HepG2 (cell line): ENCODE results near the gene PRR19. TPM values are rescaled to one million over a fixed set of nuclear protein-coding genes. Genes with fewer than 3 reads are reported as not detected.
A peak's percentile ranks its signal among the peaks of the same experiment; 100 is the strongest.

Experiments
- BCL6 ChIP-seq: IDR thresholded peaks from 2 replicates; pipeline ENCODE4 v1.6.1; 2016; ENCODE audit warnings: missing genetic modification reagents, missing compliant biosample characterization
- DR1 ChIP-seq: sonication (generic); formaldehyde crosslinking; IDR thresholded peaks from 2 replicates; pipeline ENCODE4 v1.8.0; 2021; ENCODE audit warnings: mild to moderate bottlenecking, missing genetic modification reagents, inconsistent platforms
- E2F1 ChIP-seq: sonication (generic); formaldehyde crosslinking; IDR thresholded peaks from 2 replicates; pipeline ENCODE4 v1.5.0; 2020; ENCODE audit warnings: missing genetic modification reagents
- ELF1 ChIP-seq: sonication (generic); formaldehyde crosslinking; IDR thresholded peaks from 2 replicates; pipeline ENCODE4 v1.4.0; 2020; ENCODE audit warnings: missing genetic modification reagents
- ETV6 ChIP-seq: sonication (generic); formaldehyde crosslinking; conservative IDR thresholded peaks from 2 replicates; pipeline ENCODE4 v1.4.0; 2020; ENCODE audit warnings: missing genetic modification reagents
- GLMP ChIP-seq: sonication (generic); formaldehyde crosslinking; IDR thresholded peaks from 2 replicates; pipeline ENCODE4 v1.9.0; 2021; ENCODE audit warnings: missing genetic modification reagents, mild to moderate bottlenecking, borderline replicate concordance
- HCFC1 ChIP-seq: fragments of 150-350 bp; IDR thresholded peaks from 2 replicates; pipeline ENCODE4 v1.6.1; 2014; ENCODE audit warnings: low read depth, low read length
- HDAC6 ChIP-seq: fragments of 200-600 bp; sonication (generic); IDR thresholded peaks from 2 replicates; pipeline ENCODE4 v1.7.0; 2017; ENCODE audit warnings: mild to moderate bottlenecking, antibody characterized with exemption, low read length, low read depth
- HIVEP1 ChIP-seq: sonication (generic); formaldehyde crosslinking; IDR thresholded peaks from 2 replicates; pipeline ENCODE4 v1.4.0; 2020; ENCODE audit warnings: mild to moderate bottlenecking, missing genetic modification reagents
- IKZF1 ChIP-seq: fragments of 450-650 bp; IDR thresholded peaks from 2 replicates; pipeline ENCODE4 v1.7.1; 2016
- LBX2 ChIP-seq: sonication (generic); formaldehyde crosslinking; IDR thresholded peaks from 2 replicates; pipeline ENCODE4 v1.5.0; 2020; ENCODE audit warnings: missing genetic modification reagents, mild to moderate bottlenecking, borderline replicate concordance
- PHF21A ChIP-seq: sonication (generic); formaldehyde crosslinking; IDR thresholded peaks from 2 replicates; pipeline ENCODE4 v1.5.0; 2020; ENCODE audit warnings: mild to moderate bottlenecking, missing genetic modification reagents
- TBX2 ChIP-seq: sonication (generic); formaldehyde crosslinking; IDR thresholded peaks from 2 replicates; pipeline ENCODE4 v1.5.0; 2020; ENCODE audit warnings: missing genetic modification reagents, mild to moderate bottlenecking, borderline replicate concordance
- TRIM24 ChIP-seq: sonication (generic); formaldehyde crosslinking; IDR thresholded peaks from 2 replicates; pipeline ENCODE4 v1.8.0; 2022; ENCODE audit warnings: mild to moderate bottlenecking, missing genetic modification reagents
- ZMAT3 ChIP-seq: sonication (generic); formaldehyde crosslinking; conservative IDR thresholded peaks from 2 replicates; pipeline ENCODE4 v1.7.0; 2021; ENCODE audit warnings: missing genetic modification reagents
- ZNF441 ChIP-seq: sonication (generic); formaldehyde crosslinking; IDR thresholded peaks from 2 replicates; pipeline ENCODE4 v1.7.0; 2021; ENCODE audit warnings: missing genetic modification reagents, borderline replicate concordance
- ZNF446 ChIP-seq: sonication (generic); formaldehyde crosslinking; IDR thresholded peaks from 2 replicates; pipeline ENCODE4 v1.5.0; 2020; ENCODE audit warnings: mild to moderate bottlenecking, missing genetic modification reagents
- ZNF609 ChIP-seq: sonication (generic); formaldehyde crosslinking; IDR thresholded peaks from 2 replicates; pipeline ENCODE4 v1.4.0; 2020; ENCODE audit warnings: mild to moderate bottlenecking, missing genetic modification reagents, borderline replicate concordance
- ZNF644 ChIP-seq: IDR thresholded peaks from 2 replicates; pipeline ENCODE4 v1.6.1; 2016; ENCODE audit warnings: low read depth
- ZNF703 ChIP-seq: sonication (generic); formaldehyde crosslinking; IDR thresholded peaks from 2 replicates; pipeline ENCODE4 v1.5.1; 2020; ENCODE audit warnings: missing genetic modification reagents, mild to moderate bottlenecking, moderate library complexity, borderline replicate concordance
- ZNF780A ChIP-seq: sonication (generic); formaldehyde crosslinking; IDR thresholded peaks from 2 replicates; pipeline ENCODE4 v1.8.0; 2022; ENCODE audit warnings: mild to moderate bottlenecking, missing genetic modification reagents, moderate library complexity
- ZNF850 ChIP-seq: sonication (generic); formaldehyde crosslinking; conservative IDR thresholded peaks from 2 replicates; pipeline ENCODE4 v1.9.0; 2021; ENCODE audit warnings: mild to moderate bottlenecking, missing genetic modification reagents
- ZSCAN25 ChIP-seq: sonication (generic); formaldehyde crosslinking; IDR thresholded peaks from 2 replicates; pipeline ENCODE4 v1.8.0; 2022; ENCODE audit warnings: mild to moderate bottlenecking, missing genetic modification reagents
- polyA plus RNA-seq, 8 experiments: library from polyadenylated mRNA; depleted of rRNA in 3 of 8; stranded (reverse) in 7 of 8; unstranded in 1 of 8; fragments of >200 nt; fragmentation: Illumina TruSeq in 4 of 8; extraction: Trizol in 4 of 8; gene quantifications; 2 replicates each; pipeline versions ENCODE4 v1.2.1 to v1.2.3, GENCODE V29; 2011 to 2016; ENCODE audit warnings: low read depth in 4 of 8, missing spikeins in 1 of 8, mixed read lengths in 1 of 8; ENCODE audit not compliant: insufficient read depth in 1 of 8
- total RNA-seq, 5 experiments: library from RNA; depleted of rRNA; stranded (reverse); fragments of >200 nt; fragmentation: Illumina TruSeq; extraction: Trizol; gene quantifications; 2 replicates each; pipeline ENCODE4 v1.2.3, GENCODE V29; 2016; ENCODE audit warnings: low read depth in 1 of 5

The PRR19 gene
- total and polyA plus RNA-seq, 2 of the 13 experiments (the other 11 are each of a cell fraction or from before 2014, with no cell fraction given), result 0.21 to 0.33 TPM

- TF ChIP-seq TBX2 (CRISPR knock-in tag) (peak; percentile 64; the same call in 1 of the 2 replicates), DR1 (peak; percentile 58; the same call in 1 of the 2 replicates), ELF1 (CRISPR knock-in tag) (no peak), ZSCAN25 (CRISPR knock-in tag) (no peak; the same call in 1 of the 2 replicates), IKZF1 (no peak), TRIM24 (CRISPR knock-in tag) (no peak), ZMAT3 (CRISPR knock-in tag) (no peak), ZNF609 (CRISPR knock-in tag) (no peak), BCL6 (CRISPR knock-in tag) (no peak), HIVEP1 (CRISPR knock-in tag) (peak; percentile 81), ZNF441 (CRISPR knock-in tag) (no peak), ZNF644 (CRISPR knock-in tag) (no peak), ZNF780A (CRISPR knock-in tag) (no peak), LBX2 (CRISPR knock-in tag) (no peak), ETV6 (CRISPR knock-in tag) (0 out of 2 replicates have a peak, but pooled peaks have one; percentile 39), HDAC6 (no peak), HCFC1 (no peak), GLMP (CRISPR knock-in tag) (no peak), ZNF446 (CRISPR knock-in tag) (0 out of 2 replicates have a peak, but pooled peaks have one; percentile 34), PHF21A (CRISPR knock-in tag) (peak; percentile 86), E2F1 (CRISPR knock-in tag) (peak; percentile 90), ZNF850 (CRISPR knock-in tag) (0 out of 2 replicates have a peak, but pooled peaks have one; percentile 61), ZNF703 (no peak)
Measured at GRCh38 chr19:42279902-42280814, 21.8 kb upstream of the PRR19 start (continued).
